Measurements from ENCODE around the gene AP2M1.

The AP2M1 gene

GRCh38 chr3:184186184-184186901 is 11.7 kb downstream of the AP2M1 start, which contains the start of gene ABCF3:
Gene ABCF3, plus strand, starts transcription at chr3:184186199. Its CDS starts 9 bp downstream, at chr3:184186208.
- no peak for DNase-seq (ENCODE audit: low spot score)
- H3K4me3 ChIP-seq = peak within 1 kb of the TSS; percentile 98
- TF ChIP-seq CTCF (IDR thresholded peaks at IDR 0.05) = no peak
- peak within 1 kb of the TSS; percentile 91 to 93 for H3K27ac ChIP-seq

DNA sequence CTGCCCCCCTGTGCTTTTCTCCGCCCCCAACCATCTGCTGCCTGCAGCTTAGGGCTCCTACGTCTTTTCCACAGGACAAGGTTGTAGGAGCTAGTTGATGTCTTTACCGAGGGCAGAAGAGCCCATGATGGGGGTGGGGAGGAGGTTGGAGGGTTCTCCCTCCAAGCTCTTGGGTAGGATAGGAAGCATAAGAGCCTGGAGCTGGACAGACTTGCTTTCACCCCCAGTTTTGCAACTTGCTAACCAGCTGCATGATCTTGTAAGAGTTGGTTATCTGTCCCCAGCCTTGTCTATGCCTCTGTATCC is 12.2 kb downstream of the AP2M1 start:
- no peak for DNase-seq (ENCODE audit: low spot score)
- TF ChIP-seq CTCF (IDR thresholded peaks at IDR 0.05) = no peak
- Histone ChIP-seq H3K27ac (peak overlapping the region; percentile 91 to 93), H3K4me3 (peak overlapping the region; percentile 98)

GRCh38 chr3:184188080-184188479 is 13.4 kb downstream of the AP2M1 start:
- H3K4me3 ChIP-seq = no peak overlapping the region
- DNase-seq (ENCODE audit: low spot score) = no peak

DNA sequence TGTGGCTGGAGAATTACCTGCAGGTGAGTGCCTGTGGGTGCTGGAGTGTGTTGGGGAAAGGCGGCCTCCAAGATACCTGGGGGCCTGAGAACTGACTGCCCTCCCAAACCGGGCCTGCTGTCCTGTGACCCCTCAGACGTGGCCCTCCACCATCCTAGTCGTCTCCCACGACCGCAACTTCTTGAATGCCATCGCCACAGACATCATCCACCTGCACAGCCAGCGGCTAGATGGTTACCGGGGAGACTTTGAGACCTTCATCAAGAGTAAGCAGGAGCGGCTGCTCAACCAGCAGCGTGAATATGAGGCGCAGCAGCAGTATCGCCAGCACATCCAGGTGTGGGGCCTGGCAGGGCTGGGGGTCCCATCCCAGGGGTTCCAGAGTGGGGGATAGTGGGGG is 14.8 kb downstream of the AP2M1 start:
- DNase-seq (ENCODE audit: low spot score) = no peak
- TF ChIP-seq CTCF (IDR thresholded peaks at IDR 0.05) = no peak

More at GRCh38 chr3:184188080-184188479, 13.4 kb downstream of the AP2M1 start:
- no peak overlapping the region for H3K27ac ChIP-seq
- TF ChIP-seq CTCF (IDR thresholded peaks at IDR 0.05) = no peak

DNA sequence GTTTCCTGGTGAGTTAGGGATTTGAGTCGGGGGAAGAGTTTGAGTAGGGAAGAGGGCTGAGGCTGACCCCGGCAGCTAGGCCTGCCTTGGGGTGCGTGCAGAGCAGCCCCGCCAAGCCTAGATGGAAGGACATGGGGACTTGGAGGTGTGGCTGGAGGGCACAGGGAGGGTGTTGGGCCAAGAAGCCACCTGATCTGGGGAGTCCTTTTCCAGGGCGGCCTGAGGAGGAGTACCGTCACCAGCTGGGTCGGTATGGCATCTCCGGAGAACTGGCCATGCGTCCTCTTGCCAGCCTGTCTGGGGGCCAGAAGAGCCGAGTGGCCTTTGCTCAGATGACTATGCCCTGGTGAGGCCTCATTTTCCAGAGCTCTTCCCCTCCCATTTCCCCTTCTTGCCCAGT is 18.2 kb downstream of the AP2M1 start:
- Histone ChIP-seq H3K27ac (no peak overlapping the region), H3K4me3 (no peak overlapping the region)
- DNase-seq (ENCODE audit: low spot score) = no peak
- TF ChIP-seq CTCF (IDR thresholded peaks at IDR 0.05) = no peak

More for the DNA sequence above, 14.8 kb downstream of the AP2M1 start:
- no peak overlapping the region for H3K27ac ChIP-seq
- no peak overlapping the region for H3K4me3 ChIP-seq

GRCh38 chr3:184193991-184194539 is 19.4 kb downstream of the AP2M1 start:
- no peak overlapping the region for H3K4me3 ChIP-seq
- TF ChIP-seq CTCF (IDR thresholded peaks at IDR 0.05) = no peak
- DNase-seq (ENCODE audit: low spot score) = no peak
- H3K27ac ChIP-seq = no peak overlapping the region

- Histone ChIP-seq H3K27ac (no peak overlapping the region), H3K4me3 (no peak overlapping the region)
- no peak for DNase-seq (ENCODE audit: low spot score)
- TF ChIP-seq CTCF (IDR thresholded peaks at IDR 0.05) = no peak
These were observed 21.9 kb downstream of the AP2M1 start for GRCh38 chr3:184196536-184196935.

Measured in coronary artery (tissue), 2 donors.